HL-60 (cell line): ENCODE data around the gene PKP3.
"Not testable (repeated sequence)": the region's sequence is repeated elsewhere in the genome, so short reads cannot be mapped to it uniquely, and the experiment has no call there.

Source experiments
- DNase-seq, 2 experiments: peaks; one replicate each; pipeline ENCODE4 v3.0.0-alpha.2; 2010 to 2020; ENCODE audit warnings: low read depth in 1 of 2, low spot score in 1 of 2
- H3K27ac ChIP-seq: fragments of 250-450 bp; sonication (Bioruptor Pico); replicated peaks from 2 replicates; pipeline ENCODE4 v1.5.1; 2020; ENCODE audit warnings: mild to moderate bottlenecking, moderate library complexity
- H3K27me3 ChIP-seq: fragments of 250-450 bp; sonication (Bioruptor Pico); 2 replicates; pipeline ENCODE4 v1.5.1; 2021; ENCODE audit warnings: mild to moderate bottlenecking, moderate library complexity; ENCODE audit not compliant: insufficient read depth, poor library complexity, severe bottlenecking
- H3K4me3 ChIP-seq: replicated peaks from 2 replicates; pipeline ENCODE4 v1.5.1; 2011; ENCODE audit warnings: mild to moderate bottlenecking, control low read depth, low read length; ENCODE audit not compliant: insufficient read depth
- GABPA ChIP-seq: IDR thresholded peaks from 2 replicates; pipeline ENCODE4 v1.6.1; 2012; ENCODE audit warnings: low read depth
- POLR2AphosphoS5 ChIP-seq: IDR thresholded peaks from 2 replicates; pipeline ENCODE4 v1.6.1; 2012; ENCODE audit warnings: low read depth
- SPI1 ChIP-seq: IDR thresholded peaks from 2 replicates; pipeline ENCODE4 v1.6.1; 2012; ENCODE audit warnings: low read depth, mild to moderate bottlenecking, borderline replicate concordance
- TF ChIP-seq, protein P1 (sequence below): IDR thresholded peaks from one replicate; pipeline ENCODE4 v1.5.1; 2011; ENCODE audit warnings: low read length, control low read depth, inconsistent platforms; ENCODE audit not compliant: insufficient read depth
- TF ChIP-seq, protein P2 (sequence below): IDR thresholded peaks from 2 replicates; pipeline ENCODE4 v1.6.1; 2012; ENCODE audit warnings: low read depth; ENCODE audit not compliant: insufficient replicate concordance

PKP3 gene

GRCh38 chr11:362642-363442 is 31.2 kb upstream of the PKP3 start:
- TF ChIP-seq GABPA, result no peak
- TF ChIP-seq SPI1, result no peak
- TF ChIP-seq, protein P1, sequence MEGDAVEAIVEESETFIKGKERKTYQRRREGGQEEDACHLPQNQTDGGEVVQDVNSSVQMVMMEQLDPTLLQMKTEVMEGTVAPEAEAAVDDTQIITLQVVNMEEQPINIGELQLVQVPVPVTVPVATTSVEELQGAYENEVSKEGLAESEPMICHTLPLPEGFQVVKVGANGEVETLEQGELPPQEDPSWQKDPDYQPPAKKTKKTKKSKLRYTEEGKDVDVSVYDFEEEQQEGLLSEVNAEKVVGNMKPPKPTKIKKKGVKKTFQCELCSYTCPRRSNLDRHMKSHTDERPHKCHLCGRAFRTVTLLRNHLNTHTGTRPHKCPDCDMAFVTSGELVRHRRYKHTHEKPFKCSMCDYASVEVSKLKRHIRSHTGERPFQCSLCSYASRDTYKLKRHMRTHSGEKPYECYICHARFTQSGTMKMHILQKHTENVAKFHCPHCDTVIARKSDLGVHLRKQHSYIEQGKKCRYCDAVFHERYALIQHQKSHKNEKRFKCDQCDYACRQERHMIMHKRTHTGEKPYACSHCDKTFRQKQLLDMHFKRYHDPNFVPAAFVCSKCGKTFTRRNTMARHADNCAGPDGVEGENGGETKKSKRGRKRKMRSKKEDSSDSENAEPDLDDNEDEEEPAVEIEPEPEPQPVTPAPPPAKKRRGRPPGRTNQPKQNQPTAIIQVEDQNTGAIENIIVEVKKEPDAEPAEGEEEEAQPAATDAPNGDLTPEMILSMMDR, result no peak
- TF ChIP-seq POLR2AphosphoS5, result no peak
- peaks cover 15% of the 10 kb centered on the region for H3K27me3 ChIP-seq
- H3K27ac ChIP-seq, result no peak overlapping the region
- H3K4me3 ChIP-seq, result no peak overlapping the region
- no peak for DNase-seq

DNA sequence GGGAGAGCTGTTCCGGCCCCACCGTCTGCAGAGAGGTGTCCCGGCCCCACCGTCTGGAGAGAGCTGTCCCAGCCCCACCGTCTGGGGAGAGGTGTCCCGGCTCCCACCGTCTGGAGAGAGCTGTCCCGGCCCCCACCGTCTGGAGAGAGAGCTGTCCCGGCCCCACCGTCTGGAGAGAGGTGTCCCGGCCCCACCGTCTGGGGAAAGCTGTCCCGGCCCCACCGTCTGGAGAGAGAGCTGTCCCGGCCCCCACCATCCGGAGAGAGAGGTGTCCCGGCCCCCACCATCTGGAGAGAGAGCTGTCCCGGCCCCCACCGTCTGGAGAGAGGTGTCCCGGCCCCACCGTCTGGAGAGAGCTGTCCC is 30.6 kb upstream of the PKP3 start:
- H3K27me3 ChIP-seq, result peaks cover 21% of the 10 kb centered on the region
- H3K4me3 ChIP-seq, DNase-seq, H3K27ac ChIP-seq: not testable (repeated sequence)

GRCh38 chr11:363948-364761 is 29.9 kb upstream of the PKP3 start:
- Histone ChIP-seq H3K27ac (no peak overlapping the region), H3K4me3 (no peak overlapping the region), H3K27me3 (peaks cover 24% of the 10 kb centered on the region)
- TF ChIP-seq SPI1 (no peak), POLR2AphosphoS5 (no peak), GABPA (no peak)
- TF ChIP-seq, protein P1, result no peak
- TF ChIP-seq, protein P2, sequence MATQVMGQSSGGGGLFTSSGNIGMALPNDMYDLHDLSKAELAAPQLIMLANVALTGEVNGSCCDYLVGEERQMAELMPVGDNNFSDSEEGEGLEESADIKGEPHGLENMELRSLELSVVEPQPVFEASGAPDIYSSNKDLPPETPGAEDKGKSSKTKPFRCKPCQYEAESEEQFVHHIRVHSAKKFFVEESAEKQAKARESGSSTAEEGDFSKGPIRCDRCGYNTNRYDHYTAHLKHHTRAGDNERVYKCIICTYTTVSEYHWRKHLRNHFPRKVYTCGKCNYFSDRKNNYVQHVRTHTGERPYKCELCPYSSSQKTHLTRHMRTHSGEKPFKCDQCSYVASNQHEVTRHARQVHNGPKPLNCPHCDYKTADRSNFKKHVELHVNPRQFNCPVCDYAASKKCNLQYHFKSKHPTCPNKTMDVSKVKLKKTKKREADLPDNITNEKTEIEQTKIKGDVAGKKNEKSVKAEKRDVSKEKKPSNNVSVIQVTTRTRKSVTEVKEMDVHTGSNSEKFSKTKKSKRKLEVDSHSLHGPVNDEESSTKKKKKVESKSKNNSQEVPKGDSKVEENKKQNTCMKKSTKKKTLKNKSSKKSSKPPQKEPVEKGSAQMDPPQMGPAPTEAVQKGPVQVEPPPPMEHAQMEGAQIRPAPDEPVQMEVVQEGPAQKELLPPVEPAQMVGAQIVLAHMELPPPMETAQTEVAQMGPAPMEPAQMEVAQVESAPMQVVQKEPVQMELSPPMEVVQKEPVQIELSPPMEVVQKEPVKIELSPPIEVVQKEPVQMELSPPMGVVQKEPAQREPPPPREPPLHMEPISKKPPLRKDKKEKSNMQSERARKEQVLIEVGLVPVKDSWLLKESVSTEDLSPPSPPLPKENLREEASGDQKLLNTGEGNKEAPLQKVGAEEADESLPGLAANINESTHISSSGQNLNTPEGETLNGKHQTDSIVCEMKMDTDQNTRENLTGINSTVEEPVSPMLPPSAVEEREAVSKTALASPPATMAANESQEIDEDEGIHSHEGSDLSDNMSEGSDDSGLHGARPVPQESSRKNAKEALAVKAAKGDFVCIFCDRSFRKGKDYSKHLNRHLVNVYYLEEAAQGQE, result no peak
- DNase-seq, result no peak

GRCh38 chr11:364991-365725 is 28.9 kb upstream of the PKP3 start:
- DNase-seq, result no peak
- H3K4me3 ChIP-seq, result no peak overlapping the region
- TF ChIP-seq SPI1 (no peak), GABPA (no peak)
- TF ChIP-seq, protein P2, result no peak
- peaks cover 26% of the 10 kb centered on the region for H3K27me3 ChIP-seq
- no peak overlapping the region for H3K27ac ChIP-seq
